GM12875 (cell line): ENCODE measurements around the gene SH3D19.

Experiments used
- H3K4me3 ChIP-seq: one replicate; pipeline ENCODE4 v1.5.1; 2011; ENCODE audit warnings: low read depth, low read length, control low read depth
- TF ChIP-seq, protein P1 (sequence below): IDR thresholded peaks from 2 replicates; pipeline ENCODE4 v1.5.1; 2011; ENCODE audit warnings: low read depth, mild to moderate bottlenecking, control low read depth, inconsistent platforms, low read length, moderate library complexity, borderline replicate concordance; ENCODE audit not compliant: insufficient read depth

Gene SH3D19

DNA sequence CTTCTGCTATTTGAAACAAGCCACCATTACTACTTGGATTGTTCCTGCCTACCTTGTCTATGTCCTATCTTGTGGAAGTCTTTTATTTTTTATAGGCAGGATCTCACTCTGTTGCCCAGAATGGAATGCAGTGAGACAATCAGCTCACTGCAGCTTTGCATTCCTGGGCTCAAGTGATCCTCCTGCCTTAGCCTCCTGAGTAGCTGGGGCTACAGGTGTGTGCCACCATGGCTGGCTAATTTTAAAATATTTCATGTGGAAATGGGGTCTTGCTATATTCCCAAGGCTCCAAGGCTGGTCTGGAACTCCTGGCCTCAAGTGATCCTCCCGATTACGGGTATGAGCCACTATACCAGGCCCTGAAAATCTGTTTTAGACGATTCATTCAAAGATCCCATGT, 218.3 kb downstream of the SH3D19 start:
- no peak overlapping the region for H3K4me3 ChIP-seq
- TF ChIP-seq, protein P1, sequence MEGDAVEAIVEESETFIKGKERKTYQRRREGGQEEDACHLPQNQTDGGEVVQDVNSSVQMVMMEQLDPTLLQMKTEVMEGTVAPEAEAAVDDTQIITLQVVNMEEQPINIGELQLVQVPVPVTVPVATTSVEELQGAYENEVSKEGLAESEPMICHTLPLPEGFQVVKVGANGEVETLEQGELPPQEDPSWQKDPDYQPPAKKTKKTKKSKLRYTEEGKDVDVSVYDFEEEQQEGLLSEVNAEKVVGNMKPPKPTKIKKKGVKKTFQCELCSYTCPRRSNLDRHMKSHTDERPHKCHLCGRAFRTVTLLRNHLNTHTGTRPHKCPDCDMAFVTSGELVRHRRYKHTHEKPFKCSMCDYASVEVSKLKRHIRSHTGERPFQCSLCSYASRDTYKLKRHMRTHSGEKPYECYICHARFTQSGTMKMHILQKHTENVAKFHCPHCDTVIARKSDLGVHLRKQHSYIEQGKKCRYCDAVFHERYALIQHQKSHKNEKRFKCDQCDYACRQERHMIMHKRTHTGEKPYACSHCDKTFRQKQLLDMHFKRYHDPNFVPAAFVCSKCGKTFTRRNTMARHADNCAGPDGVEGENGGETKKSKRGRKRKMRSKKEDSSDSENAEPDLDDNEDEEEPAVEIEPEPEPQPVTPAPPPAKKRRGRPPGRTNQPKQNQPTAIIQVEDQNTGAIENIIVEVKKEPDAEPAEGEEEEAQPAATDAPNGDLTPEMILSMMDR, result no peak

DNA sequence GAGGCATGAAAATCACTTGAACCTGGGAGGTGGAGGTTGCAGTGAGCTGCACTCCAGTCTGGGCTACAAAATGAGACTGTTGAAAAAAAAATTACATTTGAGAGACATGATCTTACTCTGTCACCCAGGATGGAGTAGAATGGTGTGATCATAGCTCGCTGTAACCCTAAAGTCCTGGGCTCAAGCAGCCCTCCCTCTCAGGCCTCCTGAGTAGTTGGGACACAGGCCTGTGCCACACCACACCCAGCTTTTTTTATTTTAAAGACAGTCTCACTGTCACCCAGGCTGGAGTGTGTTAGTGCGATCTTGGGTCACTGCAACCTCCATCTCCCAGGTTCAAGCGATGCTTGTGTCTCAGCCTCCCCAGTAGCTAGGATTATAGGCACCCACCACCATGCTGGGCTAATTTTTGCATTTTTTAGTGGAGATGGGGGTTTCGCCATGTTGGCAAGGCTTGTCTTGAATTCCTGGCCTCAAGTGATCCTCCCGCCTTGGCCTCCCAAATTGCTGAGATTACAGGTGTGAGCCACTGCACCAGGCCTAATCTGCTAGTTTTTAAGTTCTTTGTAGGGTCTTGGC, 219.9 kb downstream of the SH3D19 start:
- H3K4me3 ChIP-seq, result no peak overlapping the region
- TF ChIP-seq, protein P1, result no peak

DNA sequence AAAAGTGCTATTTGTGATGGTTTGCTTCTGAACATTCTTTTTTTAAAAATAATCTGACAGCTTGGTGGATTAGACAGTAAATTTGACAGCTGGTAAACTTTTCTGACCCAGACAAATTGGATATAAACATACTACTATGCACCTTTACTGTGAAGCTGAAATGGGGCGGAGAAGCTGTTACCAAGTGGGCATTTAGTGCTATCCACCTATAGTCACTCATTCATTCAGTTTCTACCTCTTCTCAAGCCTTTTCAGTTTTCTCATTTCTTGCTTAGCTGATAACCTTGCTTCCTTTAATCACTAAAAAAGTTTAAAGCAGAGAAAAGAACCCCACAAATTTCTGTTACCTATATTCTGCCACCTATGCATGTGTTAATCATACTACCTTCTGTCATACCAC, 220.8 kb downstream of the SH3D19 start:
- no peak overlapping the region for H3K4me3 ChIP-seq
- TF ChIP-seq, protein P1, result no peak

DNA sequence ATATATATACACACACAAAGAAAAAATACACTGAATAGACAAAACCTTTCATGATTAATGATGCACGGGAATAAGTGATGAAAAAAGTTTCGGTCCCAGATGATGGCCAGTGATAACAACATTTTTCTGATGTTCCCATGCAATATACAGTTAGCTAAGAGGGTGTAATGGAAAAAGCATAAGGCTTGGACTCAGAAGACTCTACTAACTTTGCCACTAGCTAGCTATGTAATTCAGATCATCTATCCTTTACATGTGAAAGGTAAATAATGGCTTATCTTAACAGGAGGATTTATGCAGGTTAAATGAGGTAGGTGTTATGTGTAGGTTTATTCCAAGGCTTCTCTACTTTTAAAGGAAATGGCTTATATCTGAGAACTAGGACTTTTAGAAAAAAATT, 221.6 kb downstream of the SH3D19 start:
- H3K4me3 ChIP-seq, result no peak overlapping the region
- TF ChIP-seq, protein P1, result no peak

DNA sequence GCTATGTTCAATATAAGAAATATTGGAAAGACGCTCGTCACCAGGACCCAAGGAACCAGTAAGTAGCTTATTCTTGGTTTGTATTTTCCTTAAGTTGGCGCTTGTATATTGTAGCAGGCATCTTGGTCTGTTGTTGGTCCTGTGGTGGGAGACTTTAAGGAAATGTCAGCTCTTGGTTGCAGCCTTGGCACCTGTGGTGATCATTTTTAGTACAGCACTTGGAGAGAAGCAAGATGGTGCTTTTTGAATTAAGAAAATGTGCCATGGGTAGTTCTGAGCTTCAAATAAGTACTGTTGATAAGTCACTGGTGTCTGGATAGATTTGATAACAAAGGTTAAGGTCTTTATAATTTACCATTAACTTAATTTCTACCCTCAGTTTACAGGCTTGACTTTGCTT, 224.9 kb downstream of the SH3D19 start:
- TF ChIP-seq, protein P1, result no peak
- H3K4me3 ChIP-seq, result peak overlapping the region; percentile 89

DNA sequence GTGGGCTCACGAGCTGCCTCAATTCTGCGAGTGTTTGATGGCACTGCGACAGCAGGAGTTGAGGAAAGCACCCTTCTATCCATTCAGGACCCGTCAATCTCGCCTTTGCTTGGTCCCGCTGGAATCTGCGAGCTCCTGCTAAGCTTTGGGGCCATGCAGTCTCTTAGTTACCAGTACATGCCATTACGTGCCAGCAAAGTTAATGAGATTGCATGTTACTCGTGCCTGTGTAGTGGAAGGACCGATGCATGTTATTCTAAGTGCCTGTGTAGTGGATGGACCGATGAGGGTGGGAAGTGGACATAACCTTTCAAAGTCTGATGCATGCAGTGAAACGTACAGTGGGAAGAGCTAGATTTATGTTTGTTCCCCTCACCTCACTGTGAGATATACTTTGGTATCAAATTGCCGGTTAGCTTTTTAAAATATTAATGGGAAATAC, 225.4 kb downstream of the SH3D19 start:
- TF ChIP-seq, protein P1, result no peak
- H3K4me3 ChIP-seq, result peak overlapping the region; percentile 89

DNA sequence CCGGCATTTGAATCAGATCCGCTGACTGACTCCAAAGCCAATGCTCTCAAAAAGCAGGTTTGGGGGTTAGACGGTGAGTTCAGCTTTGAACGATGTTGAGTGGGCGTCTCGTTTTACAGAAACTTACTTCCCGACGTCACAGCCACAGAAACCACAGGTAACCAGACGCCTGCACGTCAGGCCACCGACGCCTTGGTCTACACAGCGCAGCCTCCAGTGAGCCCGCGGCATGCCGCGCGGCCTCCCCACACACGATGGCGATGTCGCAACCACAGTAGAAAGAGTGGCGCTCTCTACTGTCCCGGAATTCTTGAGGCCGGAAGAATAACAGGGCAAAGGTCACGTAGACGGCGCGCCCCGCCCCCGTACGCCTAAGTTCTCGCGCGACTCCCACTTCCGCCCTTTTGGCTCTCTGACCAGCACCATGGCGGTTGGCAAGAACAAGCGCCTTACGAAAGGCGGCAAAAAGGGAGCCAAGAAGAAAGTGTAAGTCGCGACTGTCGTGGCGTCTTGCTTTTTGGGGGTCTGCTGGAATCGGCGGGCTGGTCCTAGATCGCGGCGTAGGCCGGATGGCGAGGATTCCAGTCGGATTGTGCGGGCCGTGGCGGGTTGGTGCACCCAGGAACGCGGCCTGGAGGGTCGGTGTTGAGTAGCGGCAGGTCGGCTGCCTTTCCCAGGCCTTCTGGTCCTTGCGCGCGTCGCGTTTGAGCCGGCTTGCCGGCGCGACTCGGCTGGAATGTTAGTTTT, 226.0 kb downstream of the SH3D19 start, which contains the start of gene RPS3A:
RPS3A (plus strand) TSS at position 400 of the 747 bp plus-strand sequence; CDS start at position 425, 25 bp downstream.
- TF ChIP-seq, protein P1, result peak; percentile 93

More for the DNA sequence above, 226.0 kb downstream of the SH3D19 start, which contains the start of gene RPS3A:
- H3K4me3 ChIP-seq, result peak within 1 kb of the TSS; percentile 89
